ENCODE data around the gene PLD1.

PLD1 gene

DNA sequence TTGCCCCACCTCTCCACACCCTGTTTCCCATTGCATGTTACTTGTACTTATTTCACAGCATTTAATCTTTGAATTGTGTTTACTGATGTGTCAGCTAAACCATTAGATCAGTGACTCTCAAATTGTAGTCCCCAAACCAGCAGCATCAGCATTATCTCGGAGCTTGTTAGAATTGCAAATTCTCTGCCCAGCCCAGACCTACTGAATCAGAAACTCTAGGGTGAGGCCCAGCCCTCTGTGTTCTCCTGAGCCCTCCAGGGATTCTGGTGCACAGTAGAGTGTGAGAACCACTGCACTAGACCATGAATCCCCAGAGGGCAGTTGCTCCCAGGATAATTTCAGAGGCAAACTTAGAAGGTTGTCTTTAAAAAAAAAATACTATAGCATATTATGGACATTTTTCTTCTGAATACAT, 13.0 kb downstream of the PLD1 start:
- H3K4me3 ChIP-seq (replicated peaks; ENCODE audit: insufficient read depth, low read length), result no peak overlapping the region
- no peak for TF ChIP-seq SPI1 (IDR thresholded peaks at IDR 0.05; ENCODE audit: borderline replicate concordance, low read depth)
- TF ChIP-seq POLR2AphosphoS5 (IDR thresholded peaks at IDR 0.05; ENCODE audit: low read depth), result no peak
- no peak for TF ChIP-seq GABPA (IDR thresholded peaks at IDR 0.05; ENCODE audit: low read depth)
- TF ChIP-seq, protein P1, sequence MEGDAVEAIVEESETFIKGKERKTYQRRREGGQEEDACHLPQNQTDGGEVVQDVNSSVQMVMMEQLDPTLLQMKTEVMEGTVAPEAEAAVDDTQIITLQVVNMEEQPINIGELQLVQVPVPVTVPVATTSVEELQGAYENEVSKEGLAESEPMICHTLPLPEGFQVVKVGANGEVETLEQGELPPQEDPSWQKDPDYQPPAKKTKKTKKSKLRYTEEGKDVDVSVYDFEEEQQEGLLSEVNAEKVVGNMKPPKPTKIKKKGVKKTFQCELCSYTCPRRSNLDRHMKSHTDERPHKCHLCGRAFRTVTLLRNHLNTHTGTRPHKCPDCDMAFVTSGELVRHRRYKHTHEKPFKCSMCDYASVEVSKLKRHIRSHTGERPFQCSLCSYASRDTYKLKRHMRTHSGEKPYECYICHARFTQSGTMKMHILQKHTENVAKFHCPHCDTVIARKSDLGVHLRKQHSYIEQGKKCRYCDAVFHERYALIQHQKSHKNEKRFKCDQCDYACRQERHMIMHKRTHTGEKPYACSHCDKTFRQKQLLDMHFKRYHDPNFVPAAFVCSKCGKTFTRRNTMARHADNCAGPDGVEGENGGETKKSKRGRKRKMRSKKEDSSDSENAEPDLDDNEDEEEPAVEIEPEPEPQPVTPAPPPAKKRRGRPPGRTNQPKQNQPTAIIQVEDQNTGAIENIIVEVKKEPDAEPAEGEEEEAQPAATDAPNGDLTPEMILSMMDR (IDR thresholded peaks at IDR 0.05; ENCODE audit: insufficient read depth, low read length), result no peak
- TF ChIP-seq, protein P2, sequence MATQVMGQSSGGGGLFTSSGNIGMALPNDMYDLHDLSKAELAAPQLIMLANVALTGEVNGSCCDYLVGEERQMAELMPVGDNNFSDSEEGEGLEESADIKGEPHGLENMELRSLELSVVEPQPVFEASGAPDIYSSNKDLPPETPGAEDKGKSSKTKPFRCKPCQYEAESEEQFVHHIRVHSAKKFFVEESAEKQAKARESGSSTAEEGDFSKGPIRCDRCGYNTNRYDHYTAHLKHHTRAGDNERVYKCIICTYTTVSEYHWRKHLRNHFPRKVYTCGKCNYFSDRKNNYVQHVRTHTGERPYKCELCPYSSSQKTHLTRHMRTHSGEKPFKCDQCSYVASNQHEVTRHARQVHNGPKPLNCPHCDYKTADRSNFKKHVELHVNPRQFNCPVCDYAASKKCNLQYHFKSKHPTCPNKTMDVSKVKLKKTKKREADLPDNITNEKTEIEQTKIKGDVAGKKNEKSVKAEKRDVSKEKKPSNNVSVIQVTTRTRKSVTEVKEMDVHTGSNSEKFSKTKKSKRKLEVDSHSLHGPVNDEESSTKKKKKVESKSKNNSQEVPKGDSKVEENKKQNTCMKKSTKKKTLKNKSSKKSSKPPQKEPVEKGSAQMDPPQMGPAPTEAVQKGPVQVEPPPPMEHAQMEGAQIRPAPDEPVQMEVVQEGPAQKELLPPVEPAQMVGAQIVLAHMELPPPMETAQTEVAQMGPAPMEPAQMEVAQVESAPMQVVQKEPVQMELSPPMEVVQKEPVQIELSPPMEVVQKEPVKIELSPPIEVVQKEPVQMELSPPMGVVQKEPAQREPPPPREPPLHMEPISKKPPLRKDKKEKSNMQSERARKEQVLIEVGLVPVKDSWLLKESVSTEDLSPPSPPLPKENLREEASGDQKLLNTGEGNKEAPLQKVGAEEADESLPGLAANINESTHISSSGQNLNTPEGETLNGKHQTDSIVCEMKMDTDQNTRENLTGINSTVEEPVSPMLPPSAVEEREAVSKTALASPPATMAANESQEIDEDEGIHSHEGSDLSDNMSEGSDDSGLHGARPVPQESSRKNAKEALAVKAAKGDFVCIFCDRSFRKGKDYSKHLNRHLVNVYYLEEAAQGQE (IDR thresholded peaks at IDR 0.05; ENCODE audit: insufficient replicate concordance, low read depth), result no peak
- no peaks in the 10 kb centered on the region for H3K27me3 ChIP-seq (ENCODE audit: insufficient read depth, poor library complexity, severe bottlenecking)
- DNase-seq (ENCODE audit: low read depth in 1 of 2, low spot score in 1 of 2), result no peak
- no peak overlapping the region for H3K27ac ChIP-seq (replicated peaks)

DNA sequence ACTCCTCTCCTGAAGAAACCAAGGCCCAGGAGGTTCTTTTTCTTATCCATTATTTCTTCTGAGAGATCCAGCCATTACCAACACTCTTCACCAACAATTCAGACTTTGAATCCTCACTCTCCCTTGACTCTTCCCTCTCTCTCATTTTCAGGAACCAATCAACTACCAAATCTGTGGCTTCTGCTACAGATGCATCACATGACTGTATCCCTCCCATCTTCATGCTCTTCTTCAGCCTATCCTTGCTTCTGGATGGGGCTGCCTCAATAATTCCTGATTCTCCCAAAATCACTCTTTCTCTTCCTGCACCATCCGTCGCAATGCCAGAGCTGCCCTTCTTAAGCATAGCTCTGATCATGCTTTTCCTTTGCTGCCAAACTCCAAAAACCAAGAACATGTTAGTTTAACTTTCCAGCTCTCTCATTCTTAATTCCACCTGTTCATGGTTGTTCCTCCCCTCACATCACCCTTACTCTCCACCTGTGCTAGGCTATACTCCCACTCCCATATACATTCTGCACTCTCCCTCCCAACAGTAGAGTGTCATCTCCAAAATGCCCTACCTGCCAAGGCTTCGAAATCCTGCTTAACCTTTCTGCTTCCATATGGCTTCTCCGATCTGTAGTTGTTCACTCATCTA, 13.5 kb downstream of the PLD1 start:
- no peaks in the 10 kb centered on the region for H3K27me3 ChIP-seq (ENCODE audit: insufficient read depth, poor library complexity, severe bottlenecking)
- H3K4me3 ChIP-seq (replicated peaks; ENCODE audit: insufficient read depth, low read length), result no peak overlapping the region
- no peak for DNase-seq (ENCODE audit: low read depth in 1 of 2, low spot score in 1 of 2)
- TF ChIP-seq, protein P1 (IDR thresholded peaks at IDR 0.05; ENCODE audit: insufficient read depth, low read length), result no peak
- TF ChIP-seq SPI1 (IDR thresholded peaks at IDR 0.05; ENCODE audit: borderline replicate concordance, low read depth) (no peak), POLR2AphosphoS5 (IDR thresholded peaks at IDR 0.05; ENCODE audit: low read depth) (no peak), GABPA (IDR thresholded peaks at IDR 0.05; ENCODE audit: low read depth) (no peak)
- TF ChIP-seq, protein P2 (IDR thresholded peaks at IDR 0.05; ENCODE audit: insufficient replicate concordance, low read depth), result no peak
- no peak overlapping the region for H3K27ac ChIP-seq (replicated peaks)

DNA sequence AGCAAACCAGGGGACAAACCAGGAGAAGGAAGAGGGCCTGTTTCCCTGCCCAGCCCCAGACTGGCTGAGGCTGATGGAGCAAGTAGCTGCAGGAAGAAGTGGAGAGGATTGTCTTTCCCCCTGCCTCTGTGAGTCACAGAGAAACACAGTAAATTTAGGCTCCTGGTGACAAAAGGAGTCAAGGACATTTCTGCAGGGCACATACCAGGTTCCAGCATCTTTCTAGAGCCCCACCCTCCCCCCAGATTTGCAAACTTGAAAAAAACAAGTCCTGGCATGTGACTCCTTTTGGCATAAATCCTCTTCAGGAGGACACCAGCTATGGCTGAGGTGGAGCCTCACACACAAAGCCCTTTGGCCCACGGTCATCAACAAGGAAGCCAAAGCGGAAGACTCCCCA, 17.8 kb downstream of the PLD1 start:
- H3K27ac ChIP-seq (replicated peaks), result no peak overlapping the region
- H3K27me3 ChIP-seq (ENCODE audit: insufficient read depth, poor library complexity, severe bottlenecking), result no peaks in the 10 kb centered on the region
- TF ChIP-seq, protein P1 (IDR thresholded peaks at IDR 0.05; ENCODE audit: insufficient read depth, low read length), result no peak
- TF ChIP-seq, protein P2 (IDR thresholded peaks at IDR 0.05; ENCODE audit: insufficient replicate concordance, low read depth), result no peak
- TF ChIP-seq POLR2AphosphoS5 (IDR thresholded peaks at IDR 0.05; ENCODE audit: low read depth), result no peak
- no peak for TF ChIP-seq SPI1 (IDR thresholded peaks at IDR 0.05; ENCODE audit: borderline replicate concordance, low read depth)
- TF ChIP-seq GABPA (IDR thresholded peaks at IDR 0.05; ENCODE audit: low read depth), result no peak
- DNase-seq (ENCODE audit: low read depth in 1 of 2, low spot score in 1 of 2), result no peak
- H3K4me3 ChIP-seq (replicated peaks; ENCODE audit: insufficient read depth, low read length), result no peak overlapping the region

Data from HL-60 (cell line).